NCI-H1417 (cell line): ENCODE measurements around the gene CENPB.
"Not testable (repeated sequence)": the region's sequence is repeated elsewhere in the genome, so short reads cannot be mapped to it uniquely, and the experiment has no call there.

Source experiments
- DNase-seq, 3 experiments: peaks; one replicate each; lab custom pipeline; 2025; lab: John Stamatoyannopoulos, UW

Gene CENPB

DNA sequence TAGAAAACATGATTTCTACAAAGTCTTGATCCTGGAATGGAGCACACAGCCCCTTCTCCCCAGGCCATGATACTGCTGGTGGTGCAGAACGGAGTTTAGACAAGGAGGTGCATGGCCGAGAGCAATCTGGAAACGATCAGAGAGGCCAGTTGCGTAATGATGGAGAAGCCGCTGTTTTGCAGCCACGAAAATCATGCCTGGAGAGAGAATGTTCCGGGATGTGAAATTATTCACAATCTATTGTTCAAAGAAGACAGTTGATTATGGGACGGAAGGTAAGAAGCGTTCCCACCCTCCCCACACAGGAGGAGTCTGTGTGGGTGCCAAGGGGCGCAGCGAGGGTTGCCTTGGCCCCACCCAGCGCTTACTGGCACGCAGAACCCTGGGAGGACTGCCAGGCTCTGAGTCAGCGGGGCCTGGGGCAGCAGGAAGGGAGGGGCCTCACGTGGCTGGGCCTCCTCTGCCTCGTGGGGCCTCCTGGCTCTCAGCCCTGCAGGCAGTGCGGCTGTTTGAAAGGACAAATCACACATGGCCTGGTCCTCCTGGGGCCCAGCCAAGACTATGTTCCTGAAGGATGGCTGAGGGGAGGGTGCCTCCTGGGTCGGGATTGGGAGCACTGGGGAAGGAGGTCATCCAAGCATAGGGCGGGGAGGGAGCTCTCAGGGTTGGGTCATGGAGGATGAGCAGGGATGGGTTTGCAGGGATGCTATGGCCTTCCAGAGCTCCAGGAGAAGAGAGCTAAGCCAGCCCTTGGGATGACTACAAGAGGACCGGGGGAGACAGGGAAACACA is 25.1 kb upstream of the CENPB start:
- peak; percentile 76 to 92 (median 87) for DNase-seq

DNA sequence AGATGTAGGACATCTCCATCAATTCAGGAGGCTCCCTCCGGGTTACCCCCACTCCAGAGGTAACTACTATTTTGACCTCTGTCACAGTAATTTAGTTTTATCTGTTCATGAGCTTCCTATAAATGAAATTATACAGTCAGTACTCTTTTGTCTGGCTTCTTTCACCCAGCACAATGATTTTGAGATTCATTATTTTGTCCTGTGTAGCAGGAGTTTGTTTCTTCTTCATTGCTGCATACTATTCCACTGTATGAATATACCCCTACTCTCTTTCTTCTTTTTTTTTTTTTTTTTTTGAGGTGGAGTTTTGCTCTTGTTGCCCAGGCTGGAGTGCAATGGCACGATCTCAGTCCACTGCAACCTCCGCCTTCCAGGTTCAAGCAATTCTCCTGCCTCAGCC is 22.0 kb upstream of the CENPB start:
- no peak for DNase-seq

DNA sequence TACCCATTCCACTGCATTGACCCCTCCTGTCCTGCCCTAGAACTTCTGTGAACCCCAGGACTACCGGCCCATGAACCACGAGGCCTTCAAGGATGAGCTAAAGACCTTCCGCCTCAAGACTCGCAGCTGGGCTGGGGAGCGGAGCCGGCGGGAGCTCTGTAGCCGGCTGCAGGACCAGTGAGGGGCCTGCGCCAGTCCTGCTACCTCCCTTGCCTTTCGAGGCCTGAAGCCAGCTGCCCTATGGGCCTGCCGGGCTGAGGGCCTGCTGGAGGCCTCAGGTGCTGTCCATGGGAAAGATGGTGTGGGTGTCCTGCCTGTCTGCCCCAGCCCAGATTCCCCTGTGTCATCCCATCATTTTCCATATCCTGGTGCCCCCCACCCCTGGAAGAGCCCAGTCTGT is 18.2 kb upstream of the CENPB start:
- no peak for DNase-seq

DNA sequence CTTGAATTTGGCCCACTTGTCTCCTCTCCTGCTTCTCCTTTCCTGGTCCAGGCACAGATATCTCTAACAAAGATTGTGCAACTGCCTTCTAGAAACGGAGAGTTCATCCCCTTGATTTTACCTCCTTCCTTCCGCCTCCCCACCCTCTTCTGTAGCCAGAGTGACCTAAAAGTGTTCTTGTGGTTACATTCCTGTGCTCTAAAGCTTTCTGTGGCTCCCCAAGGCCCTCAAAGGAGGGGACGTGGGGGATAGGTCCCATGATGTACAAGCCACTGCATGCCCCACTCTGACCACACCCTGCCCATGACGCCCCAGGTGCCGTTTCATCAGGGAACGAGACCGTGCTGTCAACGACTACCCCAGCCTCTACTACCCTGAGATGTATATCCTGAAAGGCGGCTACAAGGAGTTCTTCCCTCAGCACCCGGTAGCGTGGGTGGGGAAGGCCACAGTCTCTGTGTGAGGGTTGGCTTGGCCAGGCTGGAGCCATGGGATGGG is 17.8 kb upstream of the CENPB start:
- no peak for DNase-seq

DNA sequence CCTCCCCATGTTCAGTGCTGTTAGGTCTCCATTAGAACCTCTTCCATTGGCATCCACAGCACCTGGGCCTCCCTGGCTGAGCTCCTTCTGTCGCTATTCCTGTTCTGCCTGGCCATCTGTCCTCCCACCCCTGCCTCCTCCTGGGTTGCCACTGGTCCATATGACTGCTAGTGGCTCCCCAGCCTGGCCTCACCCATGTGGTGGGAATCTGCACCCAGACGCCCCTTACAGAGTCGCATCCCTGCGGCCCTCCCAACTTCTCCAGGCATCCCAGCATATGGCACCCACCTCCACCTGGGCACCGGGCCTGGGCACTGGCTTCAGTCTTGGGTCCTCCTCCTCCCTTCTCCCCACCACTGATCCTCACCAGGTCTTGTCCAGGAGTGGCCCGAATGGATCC is 17.3 kb upstream of the CENPB start:
- DNase-seq, result no peak

DNA sequence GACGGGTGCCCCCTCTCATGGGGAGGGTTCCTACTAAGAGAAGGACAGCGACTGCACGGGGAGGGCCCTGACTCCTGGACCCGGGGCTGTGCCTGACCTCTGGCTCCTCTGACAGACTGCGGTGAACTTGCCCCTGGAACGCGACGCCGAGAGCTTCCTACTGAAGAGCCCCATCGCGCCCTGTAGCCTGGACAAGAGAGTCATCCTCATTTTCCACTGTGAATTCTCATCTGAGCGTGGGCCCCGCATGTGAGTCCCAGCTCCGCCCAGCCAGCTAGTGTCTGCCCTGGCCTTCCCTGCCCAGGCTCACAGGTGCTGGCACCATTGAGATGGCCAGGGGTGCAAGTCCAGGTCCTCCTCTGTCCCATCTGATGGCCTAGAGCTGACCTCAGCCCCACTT is 16.7 kb upstream of the CENPB start:
- DNase-seq, result no peak

DNA sequence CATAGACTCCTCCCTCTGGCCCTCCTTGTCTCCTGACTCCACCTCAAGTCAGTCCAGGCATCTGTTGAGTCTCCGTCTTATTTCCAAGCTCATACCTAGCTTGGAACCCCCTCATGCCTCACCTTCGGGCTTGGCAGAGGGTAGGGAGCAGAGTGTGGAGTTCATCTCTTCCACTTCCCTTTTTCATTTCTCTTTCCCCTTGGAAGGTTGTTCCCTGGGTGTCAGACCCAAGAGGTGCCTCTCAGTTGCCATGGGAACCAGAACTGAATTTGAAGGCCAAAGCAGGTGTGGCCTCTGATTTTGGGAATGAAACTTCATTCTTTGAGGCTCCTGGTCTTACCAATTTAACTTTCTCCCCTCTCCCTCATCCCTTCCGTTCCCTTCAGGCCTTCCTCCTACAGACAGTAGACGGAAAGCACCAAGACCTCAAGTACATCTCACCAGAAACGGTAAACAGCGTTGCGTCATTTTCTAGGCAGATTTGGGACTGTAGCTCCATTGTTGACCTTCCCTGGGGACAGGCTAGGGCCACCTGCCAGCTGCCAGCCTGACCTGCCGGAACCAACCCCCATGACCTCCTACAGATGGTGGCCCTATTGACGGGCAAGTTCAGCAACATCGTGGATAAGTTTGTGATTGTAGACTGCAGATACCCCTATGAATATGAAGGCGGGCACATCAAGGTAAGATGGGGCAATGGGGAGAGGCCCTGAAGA is 16.1 kb upstream of the CENPB start:
- DNase-seq, result no peak

DNA sequence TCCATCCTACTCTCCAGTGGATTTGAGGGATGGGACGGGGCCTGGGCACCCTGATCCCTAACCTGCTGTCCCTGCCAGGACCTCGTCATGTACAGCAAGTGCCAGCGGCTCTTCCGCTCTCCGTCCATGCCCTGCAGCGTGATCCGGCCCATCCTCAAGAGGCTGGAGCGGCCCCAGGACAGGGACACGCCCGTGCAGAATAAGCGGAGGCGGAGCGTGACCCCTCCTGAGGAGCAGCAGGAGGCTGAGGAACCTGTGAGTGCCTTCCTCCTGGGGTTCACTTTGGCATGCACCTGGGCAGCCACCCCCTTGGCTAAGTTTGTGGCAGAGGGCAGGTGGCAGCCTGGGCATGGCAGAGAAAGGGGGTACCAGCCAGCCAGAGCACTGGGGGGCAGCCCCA is 15.3 kb upstream of the CENPB start:
- DNase-seq, result peak in 1 of 3 experiments; percentile 13

DNA sequence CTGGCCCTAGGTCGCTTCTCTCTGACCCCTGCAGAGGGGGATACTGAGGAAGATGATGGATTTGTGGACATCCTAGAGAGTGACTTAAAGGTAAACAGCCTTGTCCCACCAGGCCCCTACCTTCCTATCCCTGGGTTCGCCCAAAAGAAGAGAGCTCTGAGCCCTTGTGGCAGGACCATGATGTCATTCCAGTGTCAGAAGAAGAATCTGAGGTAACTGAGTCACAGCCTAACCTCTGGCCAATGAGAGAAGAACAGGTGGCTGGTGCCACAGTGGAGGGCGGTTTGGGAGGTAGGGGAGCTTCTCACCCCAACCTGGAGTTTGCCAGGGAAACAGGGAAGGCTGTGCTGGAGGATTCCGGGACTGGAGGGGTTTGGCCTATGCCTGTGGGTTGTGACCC is 14.8 kb upstream of the CENPB start:
- no peak for DNase-seq

DNA sequence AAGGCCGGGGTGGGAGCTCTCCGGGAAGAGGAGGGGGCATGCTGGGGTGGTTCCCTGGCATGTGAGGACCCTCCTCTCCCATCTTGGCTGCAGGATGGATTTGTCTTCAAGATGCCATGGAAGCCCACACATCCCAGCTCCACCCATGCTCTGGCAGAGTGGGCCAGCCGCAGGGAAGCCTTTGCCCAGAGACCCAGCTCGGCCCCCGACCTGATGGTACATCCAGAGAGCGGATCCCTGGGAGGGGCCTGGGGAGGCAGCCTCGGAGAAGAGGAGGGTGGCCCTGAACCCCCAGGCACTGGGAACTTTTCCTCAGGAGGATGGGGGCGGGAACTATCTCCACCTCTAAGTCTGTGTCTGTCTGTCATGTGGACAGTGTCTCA is 14.3 kb upstream of the CENPB start:
- no peak for DNase-seq

DNA sequence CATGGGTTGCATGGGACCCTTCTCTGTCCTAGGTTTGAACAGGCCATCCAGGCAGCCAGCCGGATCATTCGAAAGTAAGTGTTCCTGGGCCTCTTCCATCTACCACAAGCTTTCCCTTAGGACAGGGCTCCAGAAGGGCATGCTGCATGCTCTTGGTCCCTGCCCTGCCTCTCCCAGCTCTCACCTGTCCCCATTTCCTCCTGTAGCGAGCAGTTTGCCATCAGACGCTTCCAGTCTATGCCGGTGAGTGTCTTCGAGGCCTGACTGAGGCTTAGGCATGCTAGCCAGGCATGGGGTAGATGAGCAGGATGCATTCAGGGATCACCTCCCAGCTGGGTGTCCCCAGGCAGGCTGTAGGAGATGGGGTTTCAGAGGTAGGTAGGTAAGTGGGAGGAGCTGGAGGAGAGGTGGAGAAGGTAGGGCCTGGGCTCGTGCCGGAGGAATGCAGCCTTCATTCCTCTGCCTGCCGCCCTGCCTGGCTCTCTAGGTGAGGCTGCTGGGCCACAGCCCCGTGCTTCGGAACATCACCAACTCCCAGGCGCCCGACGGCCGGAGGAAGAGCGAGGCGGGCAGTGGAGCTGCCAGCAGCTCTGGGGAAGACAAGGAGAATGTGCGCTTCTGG is 13.8 kb upstream of the CENPB start:
- DNase-seq, result peak in 1 of 3 experiments; percentile 47

DNA sequence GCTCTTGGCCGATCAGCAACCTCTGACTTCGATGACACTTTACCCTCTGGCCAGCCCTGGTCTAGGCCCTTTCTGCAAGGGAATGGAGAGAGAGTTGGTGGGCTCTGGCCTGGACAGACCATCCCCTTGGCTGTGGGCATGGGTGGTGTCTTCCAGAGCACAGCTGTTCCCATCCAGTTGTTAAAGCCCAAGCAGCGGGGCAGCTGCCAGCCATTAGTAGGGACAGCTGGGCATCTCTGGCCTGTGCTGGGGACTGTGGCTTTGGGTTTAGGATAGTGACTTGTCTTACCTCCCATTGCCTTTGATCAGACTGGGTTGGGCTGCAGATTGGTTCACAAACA is 12.3 kb upstream of the CENPB start:
- no peak for DNase-seq

DNA sequence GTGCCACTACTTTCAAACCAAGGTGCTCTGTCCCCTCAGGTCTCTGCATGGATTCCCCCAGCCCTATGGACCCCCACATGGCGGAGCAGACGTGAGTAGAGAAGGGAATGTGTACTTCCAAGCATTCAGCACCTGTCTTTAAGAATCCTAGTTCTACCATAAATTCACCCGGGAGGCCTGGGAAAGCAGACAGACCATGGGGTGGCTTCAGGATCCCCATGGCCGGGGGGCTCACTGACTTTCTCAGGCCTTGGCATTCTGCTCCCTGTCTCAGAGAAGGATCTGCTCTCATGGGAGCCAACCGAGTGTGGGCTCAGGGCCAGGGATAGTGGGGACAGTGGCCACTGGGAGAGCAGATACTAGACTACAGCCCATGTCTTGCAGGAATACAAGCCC is 11.8 kb upstream of the CENPB start:
- no peak for DNase-seq

DNA sequence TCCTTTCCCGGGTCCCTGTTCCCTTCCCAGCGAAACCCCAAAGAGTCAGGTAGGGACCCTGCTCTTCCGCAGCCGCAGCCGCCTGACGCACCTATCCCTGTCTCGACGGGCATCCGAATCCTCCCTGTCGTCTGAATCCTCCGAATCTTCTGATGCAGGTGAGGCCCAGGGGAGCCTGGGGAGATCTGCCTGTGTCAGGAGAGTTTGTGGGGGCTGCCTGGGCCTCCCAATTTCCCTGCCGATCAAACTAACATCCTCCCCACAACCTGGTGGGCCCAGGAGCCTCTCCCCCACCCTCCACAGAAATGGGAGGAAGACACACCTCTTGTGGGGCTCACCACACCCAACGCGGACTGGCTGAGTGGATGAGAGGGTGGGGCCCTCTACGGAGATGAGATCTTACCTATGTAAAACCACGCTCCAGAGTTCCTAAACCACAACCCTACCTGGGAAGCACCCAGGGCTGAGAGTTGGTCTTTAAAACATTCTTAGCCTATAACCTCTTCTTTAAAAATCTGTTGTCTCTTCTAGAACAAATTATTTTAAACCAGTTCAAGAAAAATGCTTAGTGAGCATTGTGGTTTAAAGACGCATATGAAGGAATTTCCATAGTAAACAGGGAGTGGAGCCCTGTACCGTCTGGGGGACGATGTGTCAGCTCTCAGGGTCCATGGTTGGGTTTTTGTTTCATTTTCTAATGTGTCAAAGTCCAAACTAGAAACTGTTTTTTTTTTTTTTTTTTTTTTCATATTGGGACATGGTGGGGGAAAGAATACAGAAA is 11.2 kb upstream of the CENPB start:
- DNase-seq, result peak in 1 of 3 experiments; percentile 74

DNA sequence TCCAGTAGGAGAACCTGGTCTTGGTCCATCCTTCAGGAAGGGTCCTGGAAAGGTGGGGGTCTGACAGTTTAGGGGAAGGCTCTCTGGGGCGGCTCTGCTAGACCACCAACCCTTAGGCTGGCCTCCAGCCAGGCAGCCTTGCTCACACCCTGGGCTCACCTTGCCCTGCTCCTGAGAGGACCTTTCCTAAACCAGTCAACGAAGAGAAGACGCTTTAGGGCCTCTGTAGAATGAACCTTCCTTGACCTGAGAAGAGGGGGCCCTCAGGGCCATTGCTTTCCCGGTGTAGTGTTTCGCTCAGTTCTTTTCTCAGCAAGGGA is 10.6 kb upstream of the CENPB start:
- DNase-seq, result no peak

DNA sequence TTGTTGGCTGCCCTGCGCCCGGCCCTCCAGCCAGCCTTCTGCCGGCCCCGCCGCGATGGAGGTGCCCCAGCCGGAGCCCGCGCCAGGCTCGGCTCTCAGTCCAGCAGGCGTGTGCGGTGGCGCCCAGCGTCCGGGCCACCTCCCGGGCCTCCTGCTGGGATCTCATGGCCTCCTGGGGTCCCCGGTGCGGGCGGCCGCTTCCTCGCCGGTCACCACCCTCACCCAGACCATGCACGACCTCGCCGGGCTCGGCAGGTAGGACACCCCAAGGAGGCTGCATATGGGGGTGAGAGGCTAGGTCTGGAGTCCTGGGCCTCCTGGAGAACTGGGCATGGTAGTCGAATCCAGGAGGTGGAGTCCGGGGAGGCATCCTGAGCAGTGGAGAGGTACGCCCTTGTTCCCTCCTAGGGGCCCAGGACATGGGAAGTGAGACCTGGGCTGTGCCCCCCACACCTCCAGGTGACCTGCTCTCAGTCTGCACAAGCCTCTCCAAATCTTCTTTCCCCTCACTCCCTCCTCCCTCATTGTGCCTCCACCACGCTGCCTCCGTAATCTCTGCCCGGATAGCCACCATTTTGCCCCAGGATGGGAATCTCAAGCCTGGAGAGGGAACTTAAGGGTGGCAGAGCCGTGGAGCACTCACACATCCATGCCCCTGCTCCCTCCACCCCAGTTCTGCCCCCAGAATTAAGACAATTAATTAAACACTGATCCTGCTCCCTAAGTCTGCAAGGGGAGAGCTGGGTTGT is 10.1 kb upstream of the CENPB start:
- DNase-seq, result peak in 1 of 3 experiments; percentile 80

DNA sequence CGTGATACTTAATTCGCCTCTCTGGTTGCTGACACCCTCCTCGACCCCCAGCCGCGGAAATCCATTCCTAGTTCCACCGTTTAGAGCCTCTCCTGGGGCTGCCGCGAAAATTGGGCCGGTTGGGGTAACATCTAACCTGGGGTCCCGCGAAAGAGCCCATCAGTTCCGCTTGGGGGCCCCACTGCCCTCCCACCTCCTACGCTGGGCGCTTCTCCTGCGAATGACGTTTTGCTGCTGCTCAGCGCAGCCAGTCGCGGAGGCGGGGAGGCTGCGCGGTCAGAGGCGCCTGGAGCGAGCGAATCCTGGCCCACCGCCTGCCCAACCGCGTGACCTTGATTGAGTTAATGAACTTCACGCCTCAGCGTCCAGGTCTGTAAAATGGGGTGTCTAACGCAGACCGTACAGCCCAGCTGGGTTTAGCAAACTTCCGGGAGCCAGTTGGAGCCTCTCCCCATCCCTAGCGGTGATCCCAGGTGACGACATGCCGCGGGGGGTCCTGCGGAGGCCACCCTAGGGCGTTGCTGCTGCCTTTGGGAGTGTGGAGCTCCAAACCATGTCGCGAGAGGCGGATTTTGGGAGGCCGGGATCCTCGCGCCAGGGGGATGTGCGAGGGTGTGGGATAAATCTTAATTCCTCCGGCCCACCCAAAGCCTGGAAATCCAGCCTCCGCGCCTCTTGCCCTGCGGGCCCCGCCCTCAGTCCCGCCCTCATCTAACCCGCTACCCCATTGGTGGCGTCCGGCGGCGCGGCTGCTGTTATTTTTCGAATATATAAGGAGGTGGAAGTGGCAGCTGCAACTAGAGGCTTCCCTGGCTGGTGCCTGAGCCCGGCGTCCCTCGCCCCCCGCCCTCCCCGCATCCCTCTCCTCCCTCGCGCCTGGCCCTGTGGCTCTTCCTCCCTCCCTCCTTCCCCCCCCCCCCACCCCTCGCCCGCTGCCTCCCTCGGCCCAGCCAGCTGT is 9.2 kb upstream of the CENPB start, which contains the start of gene CDC25B:
CDC25B (plus strand) TSS at position 800 of the 958 bp plus-strand sequence. CDS start 222 bp downstream, outside the sequence.
- DNase-seq, result peak; percentile 96 to 98 (median 96)

DNA sequence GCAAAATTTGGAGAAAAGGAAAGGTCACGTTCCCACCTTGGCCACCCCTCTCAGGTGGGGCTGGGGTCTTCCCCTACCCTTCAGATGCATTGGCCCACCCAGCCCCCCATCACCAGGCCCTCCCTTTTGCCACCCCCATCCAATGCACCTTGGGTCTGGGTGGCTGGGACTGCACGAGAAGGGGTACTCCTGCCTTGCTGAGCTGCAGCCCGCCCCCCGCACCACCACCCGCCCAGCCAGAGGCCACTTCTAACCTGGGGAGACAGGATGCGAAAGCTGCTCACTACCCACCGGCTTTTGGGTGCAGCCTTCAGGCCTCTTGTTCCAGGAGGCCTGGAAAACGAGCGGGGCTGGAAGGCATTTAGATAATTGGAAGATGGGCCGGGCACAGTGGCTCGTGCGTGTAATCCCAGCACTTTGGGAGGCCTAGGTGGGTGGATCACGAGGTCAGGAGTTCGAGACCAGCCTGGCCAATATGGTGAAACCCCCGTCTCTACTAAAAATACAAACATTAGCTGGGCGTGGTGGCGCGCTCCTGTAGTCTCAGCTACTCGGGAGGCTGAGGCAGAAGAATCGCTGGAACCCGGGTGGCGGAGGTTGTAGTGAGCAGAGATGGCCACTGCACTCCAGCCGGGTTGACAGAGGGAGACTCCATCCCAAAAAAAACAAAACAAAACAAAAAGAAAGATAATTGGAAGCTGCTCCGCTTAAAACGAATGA is 8.3 kb upstream of the CENPB start:
- no peak for DNase-seq

DNA sequence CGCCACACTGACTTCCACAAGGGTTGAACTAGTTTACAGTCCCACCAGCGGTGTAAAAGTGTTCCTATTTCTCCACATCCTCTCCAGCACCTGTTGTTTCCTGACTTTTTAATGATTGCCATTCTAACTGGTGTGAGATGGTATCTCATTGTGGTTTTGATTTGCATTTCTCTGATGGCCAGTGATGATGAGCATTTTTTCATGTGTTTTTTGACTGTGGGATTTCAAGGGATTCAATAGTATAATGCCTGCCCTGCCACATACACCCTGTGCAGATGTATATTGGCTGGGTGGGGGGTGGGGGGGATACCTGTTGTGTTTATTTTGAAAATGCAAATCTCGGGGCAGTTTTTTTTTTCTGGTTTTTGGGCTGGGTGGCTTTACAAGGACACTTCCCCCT is 7.6 kb upstream of the CENPB start:
- DNase-seq, result not testable (repeated sequence)

DNA sequence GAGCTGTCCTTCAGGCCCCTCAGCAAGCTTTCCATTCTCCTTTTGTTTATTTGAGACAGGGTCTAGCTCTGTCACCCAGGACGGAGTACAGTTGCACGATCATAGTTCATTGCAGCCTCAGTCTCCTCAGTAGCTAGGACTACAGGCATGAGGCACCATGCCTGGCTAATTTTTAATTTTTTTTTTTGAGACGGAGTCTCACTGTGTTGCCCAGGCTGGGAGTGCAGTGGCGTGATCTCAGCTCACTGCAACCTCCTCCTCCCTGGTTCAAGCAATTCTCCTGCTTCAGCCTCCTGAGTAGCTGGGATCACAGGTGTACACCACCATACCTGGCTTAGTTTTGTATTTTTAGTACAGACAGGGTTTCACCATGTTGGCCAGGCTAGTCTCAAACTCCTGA is 2.7 kb upstream of the CENPB start:
- not testable (repeated sequence) for DNase-seq
